Neural cell (in vitro differentiated cells): ENCODE measurements around the gene BMPR1B. TPM values are rescaled to one million over a fixed set of nuclear protein-coding genes. Genes with fewer than 3 reads are reported as not detected.

ENCODE experiments used
- H2AFZ ChIP-seq: fragments of 200-600, 300-800 bp; sonication (generic), shearing (Covaris generic); 2 replicates; pipeline ENCODE4 v1.6.0; 2014; ENCODE audit warnings: low read depth, mild to moderate bottlenecking, antibody characterized with exemption, low read length, moderate library complexity
- H3F3A ChIP-seq: fragments of 200-600 bp; shearing (Covaris generic); 2 replicates; pipeline ENCODE4 v1.6.1; 2016; ENCODE audit warnings: mild to moderate bottlenecking, moderate library complexity, mixed read lengths, antibody characterized with exemption, low read length; ENCODE audit not compliant: insufficient read depth, poor library complexity, severe bottlenecking
- H3K27ac ChIP-seq: fragments of 200-600, 300-800 bp; sonication (generic), shearing (Covaris generic); 2 replicates; pipeline ENCODE4 v1.5.1; 2014; ENCODE audit warnings: mild to moderate bottlenecking, low read length, moderate library complexity
- H3K27me3 ChIP-seq: fragments of 300-800, 200-600 bp; sonication (generic), shearing (Covaris generic); 2 replicates; pipeline ENCODE4 v1.6.0; 2014; ENCODE audit warnings: mild to moderate bottlenecking, low read depth, low read length, moderate library complexity; ENCODE audit not compliant: insufficient read depth
- H3K36me3 ChIP-seq: fragments of 300-800, 200-600 bp; sonication (generic), shearing (Covaris generic); 2 replicates; pipeline ENCODE4 v1.5.1; 2014; ENCODE audit warnings: mild to moderate bottlenecking, antibody characterized with exemption, low read length, moderate library complexity; ENCODE audit not compliant: insufficient read depth
- H3K4me2 ChIP-seq: fragments of 300-800, 200-600 bp; sonication (generic), shearing (Covaris generic); 2 replicates; pipeline ENCODE4 v1.6.0; 2014; ENCODE audit warnings: mild to moderate bottlenecking, low read length
- H3K4me3 ChIP-seq: fragments of 300-800, 200-600 bp; sonication (generic), shearing (Covaris generic); 2 replicates; pipeline ENCODE4 v1.5.1; 2014; ENCODE audit warnings: mild to moderate bottlenecking, low read length, moderate library complexity
- H3K79me2 ChIP-seq: fragments of 200-600 bp; shearing (Covaris generic); replicated peaks from 2 replicates; pipeline ENCODE4 v1.6.0; 2014; ENCODE audit warnings: mild to moderate bottlenecking, low read length, moderate library complexity; ENCODE audit not compliant: insufficient read depth
- H3K9ac ChIP-seq: fragments of 300-800, 200-600 bp; sonication (generic), shearing (Covaris generic); 2 replicates; pipeline ENCODE4 v1.6.1; 2016; ENCODE audit warnings: mild to moderate bottlenecking, low read length, mixed read lengths
- H3K9me2 ChIP-seq: fragments of 200-600 bp; shearing (Covaris generic); 2 replicates; pipeline ENCODE4 v1.6.1; 2016; ENCODE audit warnings: mild to moderate bottlenecking, low read length, mixed read lengths; ENCODE audit not compliant: insufficient read depth
- H3K9me3 ChIP-seq: fragments of 200-600, 300-800 bp; sonication (generic), shearing (Covaris generic); 2 replicates; pipeline ENCODE4 v1.6.1; 2016; ENCODE audit warnings: mild to moderate bottlenecking, mixed run types, low read length, moderate library complexity, mixed read lengths
- H4K20me1 ChIP-seq: fragments of 200-600 bp; shearing (Covaris generic); 2 replicates; pipeline ENCODE4 v1.6.1; 2016; ENCODE audit warnings: mild to moderate bottlenecking, mixed run types; ENCODE audit not compliant: insufficient read depth
- EP300 ChIP-seq: fragments of 450-650 bp; conservative IDR thresholded peaks from 2 replicates; pipeline ENCODE4 v1.6.1; 2014; ENCODE audit warnings: antibody characterized with exemption, mild to moderate bottlenecking, moderate library complexity; ENCODE audit not compliant: poor library complexity, severe bottlenecking
- EZH2 ChIP-seq: fragments of 200-600, 300-800 bp; shearing (Covaris generic), sonication (generic); IDR thresholded peaks from 2 replicates; pipeline ENCODE4 v1.6.1; 2014; ENCODE audit warnings: antibody characterized with exemption, low read length, borderline replicate concordance, mild to moderate bottlenecking; ENCODE audit not compliant: insufficient read depth, poor library complexity, severe bottlenecking
- MXI1 ChIP-seq: fragments of 450-650 bp; conservative IDR thresholded peaks from 2 replicates; pipeline ENCODE4 v1.6.1; 2014; ENCODE audit warnings: antibody characterized with exemption, mild to moderate bottlenecking; ENCODE audit not compliant: poor library complexity, severe bottlenecking
- POLR2AphosphoS5 ChIP-seq: IDR thresholded peaks from 2 replicates; pipeline ENCODE4 v1.6.1; 2012
- RAD21 ChIP-seq: fragments of 450-650 bp; conservative IDR thresholded peaks from 2 replicates; pipeline ENCODE4 v1.6.1; 2014; ENCODE audit warnings: antibody characterized with exemption, mild to moderate bottlenecking, moderate library complexity
- REST ChIP-seq: IDR thresholded peaks from 2 replicates; pipeline ENCODE4 v1.6.1; 2012; ENCODE audit warnings: borderline replicate concordance
- SMC3 ChIP-seq: fragments of 450-650 bp; conservative IDR thresholded peaks from 2 replicates; pipeline ENCODE4 v1.6.1; 2014; ENCODE audit warnings: antibody characterized with exemption, mild to moderate bottlenecking, moderate library complexity; ENCODE audit not compliant: poor library complexity
- TAF1 ChIP-seq: IDR thresholded peaks from 2 replicates; pipeline ENCODE4 v1.6.1; 2012; ENCODE audit warnings: low read depth
- polyA plus RNA-seq: library from polyadenylated mRNA; depleted of rRNA; stranded (reverse); fragments of >200 nt; gene quantifications from 2 replicates; pipeline ENCODE4 v1.2.3, GENCODE V29; 2014
- TF ChIP-seq, protein P1 (sequence below): fragments of 450-650 bp; IDR thresholded peaks from 2 replicates; pipeline ENCODE4 v1.5.1; 2014; ENCODE audit warnings: antibody characterized with exemption, mild to moderate bottlenecking, moderate library complexity; ENCODE audit not compliant: poor library complexity, severe bottlenecking

Gene BMPR1B
- polyA plus RNA-seq, 1 donor from 2014 or later, result 1.6 TPM

DNA sequence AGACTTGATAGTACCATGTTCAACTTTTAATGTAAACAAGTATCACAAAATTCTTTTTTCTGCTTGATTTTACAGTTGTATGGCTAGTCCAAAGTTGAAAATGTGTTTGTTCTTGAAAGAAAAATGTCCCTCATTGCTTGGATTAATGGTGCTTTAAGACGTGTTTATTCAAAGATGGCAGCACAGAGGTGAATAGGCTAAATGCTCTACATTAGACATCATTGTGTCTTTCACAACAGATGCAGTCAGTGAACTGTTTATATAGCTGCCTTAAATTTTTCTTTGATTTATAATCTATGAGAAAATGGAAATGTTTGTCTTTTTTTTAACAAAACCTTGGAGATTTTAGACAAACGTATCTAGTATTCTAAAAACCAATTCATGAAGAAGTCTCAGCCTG lies 137.3 kb downstream of the BMPR1B start:
- H3K27me3 ChIP-seq, result no peaks in the 10 kb centered on the region
- H3K4me3 ChIP-seq, result no peak overlapping the region
- no peak overlapping the region for H3K9ac ChIP-seq
- H3K27ac ChIP-seq, result no peak overlapping the region
- H3K9me2 ChIP-seq, result no peaks in the 10 kb centered on the region
- no peaks in the 10 kb centered on the region for H3K9me3 ChIP-seq
- H2AFZ ChIP-seq, result no peak overlapping the region
- no peak overlapping the region for H3K4me2 ChIP-seq
- H4K20me1 ChIP-seq, result no peaks in the 10 kb centered on the region
- H3F3A ChIP-seq, result no peaks in the 10 kb centered on the region
- TF ChIP-seq REST, result no peak
- TF ChIP-seq EP300, result no peak
- TF ChIP-seq TAF1, result no peak
- TF ChIP-seq SMC3, result no peak
- TF ChIP-seq MXI1, result no peak
- H3K79me2 ChIP-seq, result no peaks in the 10 kb centered on the region
- no peaks in the 10 kb centered on the region for H3K36me3 ChIP-seq

- Histone ChIP-seq H3K36me3 (no peaks in the 10 kb centered on the region), H3K9ac (no peak overlapping the region), H3K4me3 (no peak overlapping the region), H3K27me3 (no peaks in the 10 kb centered on the region), H3K9me3 (no peaks in the 10 kb centered on the region), H4K20me1 (no peaks in the 10 kb centered on the region), H3K27ac (no peak overlapping the region), H2AFZ (no peak overlapping the region), H3K4me2 (no peak overlapping the region), H3K9me2 (no peaks in the 10 kb centered on the region), H3K79me2 (no peaks in the 10 kb centered on the region), H3F3A (no peaks in the 10 kb centered on the region)
- TF ChIP-seq TAF1 (no peak), REST (no peak), RAD21 (no peak), SMC3 (no peak), EP300 (no peak), MXI1 (no peak), EZH2 (no peak), POLR2AphosphoS5 (no peak)
- TF ChIP-seq, protein P1, sequence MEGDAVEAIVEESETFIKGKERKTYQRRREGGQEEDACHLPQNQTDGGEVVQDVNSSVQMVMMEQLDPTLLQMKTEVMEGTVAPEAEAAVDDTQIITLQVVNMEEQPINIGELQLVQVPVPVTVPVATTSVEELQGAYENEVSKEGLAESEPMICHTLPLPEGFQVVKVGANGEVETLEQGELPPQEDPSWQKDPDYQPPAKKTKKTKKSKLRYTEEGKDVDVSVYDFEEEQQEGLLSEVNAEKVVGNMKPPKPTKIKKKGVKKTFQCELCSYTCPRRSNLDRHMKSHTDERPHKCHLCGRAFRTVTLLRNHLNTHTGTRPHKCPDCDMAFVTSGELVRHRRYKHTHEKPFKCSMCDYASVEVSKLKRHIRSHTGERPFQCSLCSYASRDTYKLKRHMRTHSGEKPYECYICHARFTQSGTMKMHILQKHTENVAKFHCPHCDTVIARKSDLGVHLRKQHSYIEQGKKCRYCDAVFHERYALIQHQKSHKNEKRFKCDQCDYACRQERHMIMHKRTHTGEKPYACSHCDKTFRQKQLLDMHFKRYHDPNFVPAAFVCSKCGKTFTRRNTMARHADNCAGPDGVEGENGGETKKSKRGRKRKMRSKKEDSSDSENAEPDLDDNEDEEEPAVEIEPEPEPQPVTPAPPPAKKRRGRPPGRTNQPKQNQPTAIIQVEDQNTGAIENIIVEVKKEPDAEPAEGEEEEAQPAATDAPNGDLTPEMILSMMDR, result no peak
Measured at GRCh38 chr4:94897023-94897422, 139.3 kb downstream of the BMPR1B start.
